ENCODE measurements around the gene ADGRG6. TPM values are rescaled to one million over a fixed set of nuclear protein-coding genes. Genes with fewer than 3 reads are reported as not detected.

Gene ADGRG6
- total and polyA plus RNA-seq, 10 of the 15 experiments (the other 5 are each of a cell fraction or from before 2014, with no cell fraction given) = 0.01 to 0.24 (median 0.13) TPM; not detected in 7

GRCh38 chr6:142332393-142333098 is 30.7 kb downstream of the ADGRG6 start:
- no TSS peak for BruUV-seq (replicated peaks)
- ATAC-seq = no peak
- Histone ChIP-seq H3K9me3 (replicated peaks; ENCODE audit: control insufficient read depth, insufficient read depth, low read length) (no peaks in the 10 kb centered on the region), H3K9ac (ENCODE audit: control insufficient read depth, insufficient read depth, low read length) (no peak overlapping the region), H3K4me1 (ENCODE audit: control insufficient read depth, insufficient read depth, low read length) (no peaks in the 10 kb centered on the region), H3K27ac (ENCODE audit: control insufficient read depth, insufficient read depth) (no peak overlapping the region), H3K27me3 (replicated peaks in 1 of 2; ENCODE audit: control insufficient read depth in 2 of 2, insufficient read depth in 2 of 2, low read length in 1 of 2) (no peaks in the 10 kb centered on the region), H3K4me3 (no peak overlapping the region), H4K20me1 (ENCODE audit: control insufficient read depth, insufficient read depth) (no peaks in the 10 kb centered on the region), H2AFZ (ENCODE audit: control insufficient read depth, low read depth, low read length) (no peak overlapping the region), H3K79me2 (ENCODE audit: control insufficient read depth, insufficient read depth, low read length) (no peaks in the 10 kb centered on the region), H3K4me2 (ENCODE audit: control insufficient read depth, insufficient read depth) (no peak overlapping the region), H3K36me3 (ENCODE audit: control insufficient read depth in 2 of 2, insufficient read depth in 2 of 2, low read length in 1 of 2) (no peaks in the 10 kb centered on the region)
- CTCF ChIA-PET = no interaction called here
- 14% methylated on average over 7 of the region's 7 CpGs for WGBS (ENCODE audit: insufficient coverage, insufficient replicate concordance, low lambda C conversion rate, missing lambda C conversion rate)
- DNase-seq (ENCODE audit: low read depth, low spot score) = no peak
- SMC1A ChIA-PET (ENCODE audit: uncharacterized antibody, unreplicated experiment) = no interaction called here
- POLR2A ChIA-PET = interaction anchor here (0.7 kb wide), 1 partner anchor 24 kb away, joined by 4 read pairs; no protein-coding TSS in a partner anchor
- TF ChIP-seq PAX8 (IDR thresholded peaks at IDR 0.05) (no peak), ZNF274 (IDR thresholded peaks at IDR 0.05; ENCODE audit: insufficient read depth, insufficient read length) (no peak)
- in situ Hi-C loops (cut with MboI) = no loop called here
- intact Hi-C loops (cut with micrococcal nuclease; ENCODE audit: unreplicated experiment) = no loop called here
- RAD21 ChIA-PET (ENCODE audit: unreplicated experiment) = no interaction called here
- no peak for FAIRE-seq

GRCh38 chr6:142333431-142333830 is 31.6 kb downstream of the ADGRG6 start:
- Histone ChIP-seq H3K79me2 (ENCODE audit: control insufficient read depth, insufficient read depth, low read length) (no peaks in the 10 kb centered on the region), H4K20me1 (ENCODE audit: control insufficient read depth, insufficient read depth) (no peaks in the 10 kb centered on the region), H3K4me2 (ENCODE audit: control insufficient read depth, insufficient read depth) (no peak overlapping the region), H3K9ac (ENCODE audit: control insufficient read depth, insufficient read depth, low read length) (no peak overlapping the region), H3K4me1 (ENCODE audit: control insufficient read depth, insufficient read depth, low read length) (no peaks in the 10 kb centered on the region), H3K36me3 (ENCODE audit: control insufficient read depth in 2 of 2, insufficient read depth in 2 of 2, low read length in 1 of 2) (no peaks in the 10 kb centered on the region), H3K9me3 (replicated peaks; ENCODE audit: control insufficient read depth, insufficient read depth, low read length) (no peaks in the 10 kb centered on the region), H3K27ac (ENCODE audit: control insufficient read depth, insufficient read depth) (no peak overlapping the region), H2AFZ (ENCODE audit: control insufficient read depth, low read depth, low read length) (no peak overlapping the region), H3K4me3 (no peak overlapping the region), H3K27me3 (replicated peaks in 1 of 2; ENCODE audit: control insufficient read depth in 2 of 2, insufficient read depth in 2 of 2, low read length in 1 of 2) (no peaks in the 10 kb centered on the region)
- in situ Hi-C loops (cut with MboI) (no loop called here), intact Hi-C loops (cut with micrococcal nuclease; ENCODE audit: unreplicated experiment) (no loop called here)
- no peak for FAIRE-seq
- POLR2A ChIA-PET = no interaction called here
- no peak for ATAC-seq
- no peak for TF ChIP-seq DPF2 (IDR thresholded peaks at IDR 0.05)
- no peak for TF ChIP-seq NBN (IDR thresholded peaks at IDR 0.05)
- TF ChIP-seq SRF (IDR thresholded peaks at IDR 0.05; ENCODE audit: low read depth in 2 of 2, low read length in 2 of 2) = no peak
- TF ChIP-seq REST (IDR thresholded peaks at IDR 0.05; ENCODE audit: low read depth, low read length) = no peak
- TF ChIP-seq TCF7 (IDR thresholded peaks at IDR 0.05; ENCODE audit: borderline replicate concordance) = no peak
- TF ChIP-seq FOXM1 (IDR thresholded peaks at IDR 0.05; ENCODE audit: low read depth, low read length) = no peak
- no peak for TF ChIP-seq ASH2L (IDR thresholded peaks at IDR 0.05; ENCODE audit: borderline replicate concordance, low read depth)
- no peak for TF ChIP-seq USF1 (IDR thresholded peaks at IDR 0.05; ENCODE audit: borderline replicate concordance, extremely low read length, insufficient read depth, low read depth, low read length)
- TF ChIP-seq CHD4 (IDR thresholded peaks at IDR 0.05) = no peak
- no peak for TF ChIP-seq GABPA (IDR thresholded peaks at IDR 0.05; ENCODE audit: low read depth)
- no peak for TF ChIP-seq MYB (IDR thresholded peaks at IDR 0.05; ENCODE audit: borderline replicate concordance, low read depth, low read length)
- TF ChIP-seq NR2C1 (IDR thresholded peaks at IDR 0.05) = no peak
- no peak for TF ChIP-seq KLF5 (IDR thresholded peaks at IDR 0.05; ENCODE audit: partially characterized antibody)
- SMC1A ChIA-PET (ENCODE audit: uncharacterized antibody, unreplicated experiment) = no interaction called here
- BruUV-seq (replicated peaks) = no TSS peak
- WGBS (ENCODE audit: insufficient coverage, insufficient replicate concordance, low lambda C conversion rate, missing lambda C conversion rate) = 7% methylated on average over 2 of the region's 2 CpGs
- DNase-seq (ENCODE audit: low read depth, low spot score) = no peak
- RAD21 ChIA-PET (ENCODE audit: unreplicated experiment) = no interaction called here
- CTCF ChIA-PET = no interaction called here
